Measurements from ENCODE around the gene LMCD1. TPM values are rescaled to one million over a fixed set of nuclear protein-coding genes. Genes with fewer than 3 reads are reported as not detected.

The LMCD1 gene
- total and polyA plus RNA-seq, 2 of the 8 experiments (the other 6 are each of a cell fraction or from before 2014, with no cell fraction given) = 12.3 to 26.5 TPM

- Histone ChIP-seq H4K5ac (ENCODE audit: insufficient read length, low read depth, low read length) (no peak overlapping the region), H3K36me3 (ENCODE audit: control insufficient read depth in 2 of 4, insufficient read depth in 4 of 4, low read length in 3 of 4) (no peaks in the 10 kb centered on the region), H2BK5ac (ENCODE audit: low read depth, low read length) (no peak overlapping the region), H2BK20ac (ENCODE audit: low read length) (no peak overlapping the region), H3K79me2 (ENCODE audit: control insufficient read depth in 1 of 2, insufficient read depth in 2 of 2, low read length in 2 of 2) (no peaks in the 10 kb centered on the region), H3K14ac (ENCODE audit: insufficient read length) (no peak overlapping the region), H2BK15ac (ENCODE audit: low read length) (peak overlapping the region; percentile 74; the same call in 1 of the 2 replicates), H3K79me1 (ENCODE audit: low read depth, low read length) (no peaks in the 10 kb centered on the region), H3K4me3 (ENCODE audit: extremely low read depth in 1 of 4, insufficient read depth in 2 of 4, low read depth in 3 of 4, low read length in 4 of 4) (no peak overlapping the region), H2BK120ac (replicated peaks; ENCODE audit: low read depth, low read length) (no peak overlapping the region), H3K4me1 (replicated peaks in 1 of 4; ENCODE audit: control insufficient read depth in 3 of 4, insufficient read depth in 4 of 4, low read length in 3 of 4) (peaks cover 0 to 10% (median 3%) of the 10 kb centered on the region in 4 experiments; a peak in 5 of 7 replicates), H3K23ac (ENCODE audit: insufficient read length) (no peak overlapping the region), H3K27me3 (replicated peaks in 1 of 4; ENCODE audit: control insufficient read depth in 3 of 4, extremely low read depth in 1 of 4, insufficient read depth in 3 of 4, low read length in 3 of 4) (no peaks in the 10 kb centered on the region), H4K20me1 (replicated peaks in 1 of 2; ENCODE audit: control insufficient read depth in 1 of 2, insufficient read depth in 2 of 2, low read length in 2 of 2) (no peaks in the 10 kb centered on the region), H2AFZ (ENCODE audit: low read length) (peak overlapping the region; percentile 97; the same call in 1 of the 2 replicates), H3K9me3 (ENCODE audit: insufficient read depth in 2 of 2, low read depth in 1 of 2, low read length in 1 of 2) (0 out of 4 replicates have a peak, but pooled peaks cover 0 to 4% of the 10 kb centered on the region in 2 experiments), H3K4ac (replicated peaks; ENCODE audit: insufficient read length, low read depth, low read length) (no peak overlapping the region), H3K9ac (replicated peaks in 1 of 4; ENCODE audit: extremely low read depth in 1 of 4, low read depth in 3 of 4, low read length in 3 of 4) (no peak overlapping the region), H4K8ac (ENCODE audit: extremely low read depth, insufficient read depth, low read length) (peak overlapping the region; percentile 35), H3K56ac (replicated peaks; ENCODE audit: insufficient read length, low read depth, low read length) (no peak overlapping the region), H2AK5ac (ENCODE audit: low read depth, low read length) (no peak overlapping the region), H3K23me2 (ENCODE audit: low read depth, low read length) (no peaks in the 10 kb centered on the region), H3K27ac (ENCODE audit: low read depth, low read length) (no peak overlapping the region), H3K18ac (ENCODE audit: extremely low read depth, low read length) (no peak overlapping the region), H2BK12ac (ENCODE audit: low read depth, low read length) (no peak overlapping the region; the same call in 1 of the 2 replicates), H4K91ac (replicated peaks; ENCODE audit: insufficient read length, low read length) (no peak overlapping the region), H3K4me2 (ENCODE audit: insufficient read depth in 1 of 2, low read depth in 2 of 2, low read length in 2 of 2) (no peak overlapping the region)
- POLR2A ChIA-PET (ENCODE audit: partially characterized antibody) = no interaction called here
- WGBS, 2 experiments (ENCODE audit: extremely low coverage in 1 of 2, insufficient coverage in 1 of 2, insufficient read length in 1 of 2, insufficient replicate concordance in 2 of 2, low coverage in 1 of 2, low lambda C conversion rate in 2 of 2, missing lambda C conversion rate in 1 of 2) = 95% methylated on average over 14 of the region's 14 CpGs; no CpG with 5 or more reads in 1 of the 2 experiments
- no peak for FAIRE-seq
- DNase-seq (ENCODE audit: low read depth in 1 of 2, low spot score in 2 of 2) = no peak
- TF ChIP-seq CHD1 (IDR thresholded peaks at IDR 0.05; ENCODE audit: low read depth, low read length) (no peak), EZH2 (IDR thresholded peaks at IDR 0.05; ENCODE audit: low read depth, low read length, severe bottlenecking) (no peak), CBX8 (IDR thresholded peaks at IDR 0.05; ENCODE audit: borderline replicate concordance, low read depth, low read length) (no peak), POU5F1 (IDR thresholded peaks at IDR 0.05; ENCODE audit: low read depth, low read length) (no peak), CREB1 (IDR thresholded peaks at IDR 0.05) (no peak), CEBPB (IDR thresholded peaks at IDR 0.05; ENCODE audit: low read depth, low read length) (no peak)
- CTCF ChIA-PET (ENCODE audit: partially characterized antibody) = interaction anchor here (1.1 to 3.1 kb wide), 5 partner anchors 12 to 322 kb away, joined by 4 to 10 read pairs (median 6); partner anchors contain the start of gene OXTR
Measured at GRCh38 chr3:8623741-8624140, 122.1 kb downstream of the LMCD1 start.

Measured in H1 (cell line).